AG10803 (cell line): ENCODE results near the gene EIF3F.

Experiments used
- DNase-seq: peaks from one replicate; pipeline ENCODE4 v3.0.0; 2010; ENCODE audit warnings: low read depth
- H3K4me3 ChIP-seq: 2 replicates; pipeline ENCODE4 v1.5.1; 2011; ENCODE audit warnings: mild to moderate bottlenecking, low read length, control low read depth
- CTCF ChIP-seq: conservative IDR thresholded peaks from 2 replicates; pipeline ENCODE4 v1.5.1; 2011; ENCODE audit warnings: mild to moderate bottlenecking, low read length, control low read depth, inconsistent platforms

The EIF3F gene

GRCh38 chr11:8049084-8049483, 61.9 kb downstream of the EIF3F start:
- TF ChIP-seq CTCF: no peak
- no peak for DNase-seq
- no peak overlapping the region for H3K4me3 ChIP-seq
